ENCODE measurements around the gene FCER2. TPM values are rescaled to one million over a fixed set of nuclear protein-coding genes. Genes with fewer than 3 reads are reported as not detected.

FCER2 gene
- total RNA-seq, 1 experiment from 2014 or later = 0.15 TPM

- DNase-seq (ENCODE audit: low read depth, low spot score) (no peak), ATAC-seq (no peak)
- intact Hi-C loops (cut with micrococcal nuclease; ENCODE audit: unreplicated experiment) = loop anchor here (5.0 kb wide), 1 partner anchor 115 kb away; no protein-coding TSS in a partner anchor
- Histone ChIP-seq H3K27ac (ENCODE audit: low read length) (no peak overlapping the region), H3K36me3 (ENCODE audit: control insufficient read depth, insufficient read depth, low read length) (no peaks in the 10 kb centered on the region; the same call in 1 of the 2 replicates), H3K4me1 (ENCODE audit: control insufficient read depth, insufficient read depth, low read length) (no peaks in the 10 kb centered on the region; the same call in 1 of the 2 replicates), H3K9me3 (ENCODE audit: control insufficient read depth, insufficient read depth, low read depth, low read length) (no peaks in the 10 kb centered on the region), H3K4me3 (ENCODE audit: low read depth in 2 of 2, low read length in 2 of 2) (no peak overlapping the region), H3K27me3 (ENCODE audit: control insufficient read depth, insufficient read depth, low read length) (no peaks in the 10 kb centered on the region)
- CTCF ChIA-PET = no interaction called here
- BruUV-seq (replicated peaks) = TSS peak; percentile 91
- no peak for TF ChIP-seq REST (IDR thresholded peaks at IDR 0.05; ENCODE audit: insufficient read depth in 1 of 2, low read depth in 2 of 2, low read length in 1 of 2)
- no peak for TF ChIP-seq SIN3A (IDR thresholded peaks at IDR 0.05; ENCODE audit: borderline replicate concordance, insufficient read depth, low read depth, low read length)
- TF ChIP-seq TCF7L2 (IDR thresholded peaks at IDR 0.05; ENCODE audit: low read depth, low read length) = no peak
- no peak for TF ChIP-seq CTCF (IDR thresholded peaks at IDR 0.05)
- TF ChIP-seq POLR2AphosphoS5 (IDR thresholded peaks at IDR 0.05; ENCODE audit: low read depth, low read length) = no peak
- POLR2A ChIA-PET = no interaction called here
- in situ Hi-C loops (cut with HindIII; ENCODE audit: low pct_unique_long_range_greater_than_20kb, low sequenced_read_pairs) = no loop called here
Measured at GRCh38 chr19:7682175-7682855, 19.6 kb downstream of the FCER2 start.

- Histone ChIP-seq H3K4me3 (ENCODE audit: low read depth in 2 of 2, low read length in 2 of 2) (peak overlapping the region; percentile 67 to 85), H3K27ac (ENCODE audit: low read length) (peak overlapping the region; percentile 69), H3K4me1 (ENCODE audit: control insufficient read depth, insufficient read depth, low read length) (no peaks in the 10 kb centered on the region; the same call in 1 of the 2 replicates), H3K27me3 (ENCODE audit: control insufficient read depth, insufficient read depth, low read length) (no peaks in the 10 kb centered on the region), H3K9me3 (ENCODE audit: control insufficient read depth, insufficient read depth, low read depth, low read length) (no peaks in the 10 kb centered on the region), H3K36me3 (ENCODE audit: control insufficient read depth, insufficient read depth, low read length) (no peaks in the 10 kb centered on the region; the same call in 1 of the 2 replicates)
- no TSS peak for BruUV-seq (replicated peaks)
- in situ Hi-C loops (cut with HindIII; ENCODE audit: low pct_unique_long_range_greater_than_20kb, low sequenced_read_pairs) = no loop called here
- POLR2A ChIA-PET = no interaction called here
- intact Hi-C loops (cut with micrococcal nuclease; ENCODE audit: unreplicated experiment) = loop anchor here (5.0 kb wide), 1 partner anchor 114 kb away; no protein-coding TSS in a partner anchor
- CTCF ChIA-PET = interaction anchor here (0.6 to 0.9 kb wide), 6 partner anchors 13 to 208 kb away, joined by 3 to 12 read pairs (median 4); partner anchors contain the start of gene RETN
- no peak for TF ChIP-seq TCF7L2 (IDR thresholded peaks at IDR 0.05; ENCODE audit: low read depth, low read length)
- TF ChIP-seq CTCF (IDR thresholded peaks at IDR 0.05) = no peak; the same call in 1 of the 2 replicates
- TF ChIP-seq POLR2AphosphoS5 (IDR thresholded peaks at IDR 0.05; ENCODE audit: low read depth, low read length) = no peak
- no peak for TF ChIP-seq REST (IDR thresholded peaks at IDR 0.05; ENCODE audit: insufficient read depth in 1 of 2, low read depth in 2 of 2, low read length in 1 of 2)
- no peak for TF ChIP-seq SIN3A (IDR thresholded peaks at IDR 0.05; ENCODE audit: borderline replicate concordance, insufficient read depth, low read depth, low read length)
- no peak for DNase-seq (ENCODE audit: low read depth, low spot score)
- peak; percentile 65 for ATAC-seq
Measured at GRCh38 chr19:7681340-7682174, 20.4 kb downstream of the FCER2 start.
